Loucy (cell line): Measurements from ENCODE around the gene PACSIN3.

ENCODE experiments used
- H2AFZ ChIP-seq: fragments of 200-600 bp; sonication (generic); 2 replicates; pipeline ENCODE4 v1.6.0; 2016; ENCODE audit warnings: antibody characterized with exemption, mild to moderate bottlenecking, low read length, moderate library complexity
- H3F3A ChIP-seq: fragments of 200-600 bp; 2 replicates; pipeline ENCODE4 v1.6.0; 2016; ENCODE audit warnings: antibody characterized with exemption, low read depth, mild to moderate bottlenecking
- H3K27me3 ChIP-seq: fragments of 200-600 bp; sonication (generic); 2 replicates; pipeline ENCODE4 v1.6.1; 2014; ENCODE audit warnings: low read length, mild to moderate bottlenecking; ENCODE audit not compliant: insufficient read depth, poor library complexity, severe bottlenecking
- H3K36me3 ChIP-seq: fragments of 200-600 bp; sonication (generic); 2 replicates; pipeline ENCODE4 v1.6.1; 2016; ENCODE audit warnings: low read length; ENCODE audit not compliant: insufficient read depth
- H3K4me1 ChIP-seq: fragments of 200-600 bp; sonication (generic); 2 replicates; pipeline ENCODE4 v1.5.1; 2014; ENCODE audit warnings: low read length, mild to moderate bottlenecking; ENCODE audit not compliant: insufficient read depth, poor library complexity, severe bottlenecking
- H3K4me2 ChIP-seq: fragments of 200-600 bp; sonication (generic); 2 replicates; pipeline ENCODE4 v1.6.0; 2014; ENCODE audit warnings: antibody characterized with exemption, low read length, low read depth, mild to moderate bottlenecking; ENCODE audit not compliant: poor library complexity, severe bottlenecking
- H3K4me3 ChIP-seq: fragments of 200-600 bp; sonication (generic); 2 replicates; pipeline ENCODE4 v1.5.1; 2014; ENCODE audit warnings: low read length, mild to moderate bottlenecking, mixed read lengths; ENCODE audit not compliant: poor library complexity, severe bottlenecking
- H3K79me2 ChIP-seq: fragments of 200-600 bp; sonication (generic); 2 replicates; pipeline ENCODE4 v1.6.1; 2014; ENCODE audit warnings: low read length; ENCODE audit not compliant: insufficient read depth
- H3K9ac ChIP-seq: fragments of 200-600 bp; sonication (generic); 2 replicates; pipeline ENCODE4 v1.6.0; 2014; ENCODE audit warnings: mild to moderate bottlenecking, low read depth, low read length, moderate library complexity; ENCODE audit not compliant: poor library complexity, severe bottlenecking
- H3K9me2 ChIP-seq: fragments of 200-600 bp; sonication (generic); replicated peaks from 2 replicates; pipeline ENCODE4 v1.6.1; 2016; ENCODE audit warnings: low read depth, low read length, mixed read lengths
- H3K9me3 ChIP-seq: fragments of 200-600 bp; sonication (generic); 2 replicates; pipeline ENCODE4 v1.6.1; 2014; ENCODE audit warnings: mild to moderate bottlenecking, antibody characterized with exemption, low read length, low read depth; ENCODE audit not compliant: insufficient read depth
- H4K20me1 ChIP-seq: fragments of 200-600 bp; sonication (generic); 2 replicates; pipeline ENCODE4 v1.6.0; 2014; ENCODE audit warnings: antibody characterized with exemption, low read length, mild to moderate bottlenecking; ENCODE audit not compliant: insufficient read depth, poor library complexity, severe bottlenecking
- CTCF ChIP-seq: fragments of 200-600 bp; sonication (generic); conservative IDR thresholded peaks from 2 replicates; pipeline ENCODE4 v1.5.1; 2014; ENCODE audit warnings: mild to moderate bottlenecking, antibody characterized with exemption, low read length
- EZH2phosphoT487 ChIP-seq: fragments of 200-600 bp; IDR thresholded peaks from 2 replicates; pipeline ENCODE4 v1.6.1; 2018; ENCODE audit warnings: antibody characterized with exemption, mild to moderate bottlenecking, moderate library complexity, borderline replicate concordance

PACSIN3 gene

GRCh38 chr11:47149782-47150181, 36.5 kb downstream of the PACSIN3 start:
- no peak for TF ChIP-seq EZH2phosphoT487
- TF ChIP-seq CTCF: no peak
- no peaks in the 10 kb centered on the region; the same call in 1 of the 2 replicates for H3K36me3 ChIP-seq
- no peaks in the 10 kb centered on the region for H3F3A ChIP-seq
- no peaks in the 10 kb centered on the region for H3K79me2 ChIP-seq
- no peaks in the 10 kb centered on the region for H3K9me2 ChIP-seq
- H3K4me3 ChIP-seq: no peak overlapping the region
- no peaks in the 10 kb centered on the region for H3K27me3 ChIP-seq
- no peaks in the 10 kb centered on the region for H3K9me3 ChIP-seq
- no peaks in the 10 kb centered on the region for H4K20me1 ChIP-seq
- H3K4me2 ChIP-seq: no peak overlapping the region
- H3K9ac ChIP-seq: no peak overlapping the region
- no peak overlapping the region for H2AFZ ChIP-seq
- peaks cover 21% of the 10 kb centered on the region for H3K4me1 ChIP-seq

- H3K9me3 ChIP-seq: no peaks in the 10 kb centered on the region
- no peak overlapping the region for H3K4me2 ChIP-seq
- no peak overlapping the region for H3K9ac ChIP-seq
- peaks cover 14% of the 10 kb centered on the region for H3K4me1 ChIP-seq
- no peaks in the 10 kb centered on the region for H3K9me2 ChIP-seq
- no peaks in the 10 kb centered on the region for H3K79me2 ChIP-seq
- H3K27me3 ChIP-seq: no peaks in the 10 kb centered on the region
- no peaks in the 10 kb centered on the region for H4K20me1 ChIP-seq
- H3F3A ChIP-seq: no peaks in the 10 kb centered on the region
- no peak overlapping the region for H3K4me3 ChIP-seq
- H2AFZ ChIP-seq: no peak overlapping the region
- TF ChIP-seq CTCF: no peak
- TF ChIP-seq EZH2phosphoT487: no peak
- no peaks in the 10 kb centered on the region; the same call in 1 of the 2 replicates for H3K36me3 ChIP-seq
Observed at GRCh38 chr11:47148903-47149531, 37.2 kb downstream of the PACSIN3 start.

GRCh38 chr11:47148270-47148669, 38.0 kb downstream of the PACSIN3 start:
- no peak overlapping the region for H3K9ac ChIP-seq
- H3K4me3 ChIP-seq: no peak overlapping the region
- H3K9me3 ChIP-seq: no peaks in the 10 kb centered on the region
- H4K20me1 ChIP-seq: no peaks in the 10 kb centered on the region
- no peaks in the 10 kb centered on the region; the same call in 1 of the 2 replicates for H3K36me3 ChIP-seq
- no peaks in the 10 kb centered on the region for H3F3A ChIP-seq
- no peaks in the 10 kb centered on the region for H3K9me2 ChIP-seq
- no peak overlapping the region for H3K4me2 ChIP-seq
- no peaks in the 10 kb centered on the region for H3K27me3 ChIP-seq
- TF ChIP-seq EZH2phosphoT487: no peak
- TF ChIP-seq CTCF: no peak
- H3K4me1 ChIP-seq: peaks cover 8% of the 10 kb centered on the region
- no peaks in the 10 kb centered on the region for H3K79me2 ChIP-seq
- no peak overlapping the region for H2AFZ ChIP-seq
